Adrenal gland (tissue), 12 donors: Measurements from ENCODE around the gene SCGB1C1. TPM values are rescaled to one million over a fixed set of nuclear protein-coding genes. Genes with fewer than 3 reads are reported as not detected.

Source experiments
- DNase-seq, 7 donors: peaks; one replicate each; pipeline ENCODE4 v3.0.0-alpha.2; 2019 to 2020
- H3K27ac ChIP-seq, 5 donors: fragments of 200-600 bp; sonication (generic) in 4 of 5; 1 replicate in 3 of 5; 2 replicates in 2 of 5; pipeline versions ENCODE4 v1.5.1 to v1.8.0; 2016 to 2020; ENCODE audit warnings: mild to moderate bottlenecking in 1 of 5
- H3K27me3 ChIP-seq: fragments of 200-600 bp; 2 replicates; pipeline ENCODE4 v1.8.0; 2021
- H3K36me3 ChIP-seq, 2 donors: fragments of 200-600 bp; replicated peaks in 1 of 2; 1 replicate in 1 of 2; 2 replicates in 1 of 2; pipeline versions ENCODE4 v1.5.1 to v1.8.0; 2018 to 2022
- H3K4me1 ChIP-seq, 2 donors: fragments of 200-600 bp; replicated peaks in 1 of 2; 1 replicate in 1 of 2; 2 replicates in 1 of 2; pipeline versions ENCODE4 v1.5.1 to v1.8.0; 2018 to 2021
- H3K4me3 ChIP-seq, 4 donors: fragments of 200-600 bp; sonication (generic) in 3 of 4; one replicate each; pipeline ENCODE4 v1.5.1; 2016 to 2018
- H3K9me3 ChIP-seq, 3 donors: fragments of 200-600 bp; sonication (generic) in 1 of 3; replicated peaks in 1 of 3; 1 replicate in 2 of 3; 2 replicates in 1 of 3; pipeline versions ENCODE4 v1.5.1 to v1.8.0; 2016 to 2021
- POLR2A ChIP-seq, 2 donors: fragments of 450-650 bp; IDR thresholded peaks; one replicate each; pipeline ENCODE4 v1.6.1; 2017; ENCODE audit warnings: antibody characterized with exemption in 2 of 2, mild to moderate bottlenecking in 2 of 2, moderate library complexity in 1 of 2
- WGBS, 4 donors: extraction: QIAGEN DNeasy Blood & Tissue Kit in 2 of 4; methylation state at CpG; one replicate each; pipeline versions ENCODE4 v1.1.5 to v1.1.7; 2013 to 2017; 5-methylcytosine and 5-hydroxymethylcytosine counted together
- intact Hi-C, 2 donors: fragments of 100-400 bp; cut with DNase I; formaldehyde crosslinking; loops; one replicate each; pipeline versions ENCODE4 v1.14.1 to v1.15.0; 2022 to 2023
- polyA plus RNA-seq, 3 donors: library from polyadenylated mRNA; stranded (reverse); fragments of 200-250 nt in 2 of 3; fragments of 350-450 nt in 1 of 3; fragmentation: Illumina TruSeq in 1 of 3; extraction: RNeasy Lipid Tissue Mini Kit (QIAGEN cat#74804) in 1 of 3; gene quantifications; one replicate each; pipeline ENCODE4 v1.2.3, GENCODE V29; 2013 to 2014
- total RNA-seq, 9 donors: library from RNA; depleted of rRNA in 4 of 9; stranded (reverse); fragments of >200 nt in 4 of 9; fragments of 120-200 nt in 1 of 9; fragmentation: NEBNext Ultra II Directional in 1 of 9; extraction: Animal tissue kit (Norgen Biotek cat#: 25700) in 1 of 9; gene quantifications; one replicate each; pipeline versions ENCODE4 v1.1.0 to v1.2.4, GENCODE V29; 2013 to 2023
- TF ChIP-seq, protein P1 (sequence below), 6 experiments: fragments of 450-650 bp in 4 of 6; fragments of 200-600 bp in 2 of 6; sonication (generic) in 1 of 6; IDR thresholded peaks; 1 replicate in 5 of 6; 2 replicates in 1 of 6; pipeline versions ENCODE4 v1.5.1 to v1.8.0; 2016 to 2021; ENCODE audit warnings: antibody characterized with exemption in 6 of 6, mild to moderate bottlenecking in 2 of 6, moderate library complexity in 1 of 6
- donor health status: healthy with polysubstance abuse.
- donor health status: Bipolar disorder and iron deficiency.
- donor health status: DM: yes; HTN: yes; CAD: no.
- donor health status: DM: no; HTN: no; CAD: no.
- donor health status: DM: no; HTN: no; CAD: no.
- donor health status: DM: yes; HTN: yes; CAD: no.

Gene SCGB1C1
- total and polyA plus RNA-seq, 12 donors, result not detected

DNA sequence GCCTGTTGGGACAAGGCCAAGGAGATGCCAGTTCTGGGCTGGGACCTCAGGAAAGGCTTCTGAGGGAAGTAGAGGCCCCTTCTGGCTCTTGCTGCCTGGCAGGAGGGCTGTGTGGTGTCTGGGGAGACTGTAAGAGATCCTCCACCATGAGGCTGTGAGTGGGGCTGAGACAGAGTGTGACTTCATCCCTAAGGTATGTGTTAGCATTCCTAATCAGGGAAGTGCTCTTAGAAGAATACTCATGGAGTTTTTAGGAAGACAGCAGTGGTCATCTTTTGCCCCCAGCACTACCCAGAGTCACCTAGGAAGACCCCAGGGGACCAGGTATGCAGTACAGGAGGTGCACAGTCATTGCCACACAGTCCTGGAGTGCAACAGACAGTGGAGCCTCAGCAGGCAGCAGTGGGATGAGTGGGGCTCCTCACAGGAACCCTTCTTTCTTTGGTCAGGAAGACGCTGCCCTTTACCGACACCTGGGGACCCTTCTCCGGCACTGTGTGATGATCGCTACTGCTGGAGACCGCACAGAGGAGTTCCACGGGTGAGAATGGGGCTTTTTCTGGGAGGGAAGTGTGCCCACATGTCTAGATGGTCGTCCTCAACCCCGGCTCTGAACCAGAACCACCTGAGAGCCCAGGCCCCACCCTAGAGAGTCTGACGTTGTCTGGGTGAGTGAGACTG lies 17.4 kb downstream of the SCGB1C1 start:
- peak overlapping the region in 2 of 5 donors; percentile 8 to 99 for H3K27ac ChIP-seq

DNA sequence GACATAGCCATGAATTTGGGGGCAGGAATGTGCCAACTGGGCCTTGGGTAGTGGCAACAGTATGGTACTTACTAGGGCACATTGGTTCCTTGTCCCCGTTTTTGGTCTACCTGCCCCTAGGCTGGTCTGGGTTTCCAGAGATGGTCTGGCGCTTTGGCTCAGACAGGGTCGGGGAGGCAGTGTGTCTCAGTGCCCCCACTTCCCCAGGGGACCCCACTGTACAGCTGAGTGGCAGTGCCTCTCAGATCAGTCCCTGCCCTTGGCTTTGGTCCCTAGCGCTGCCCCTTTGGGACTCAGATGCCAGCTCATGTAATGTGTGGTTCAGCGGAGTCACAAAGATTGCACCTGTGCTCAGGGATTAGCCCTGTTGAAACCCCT lies 17.9 kb downstream of the SCGB1C1 start:
- peak in 2 of 7 donors; percentile 14 to 22 for DNase-seq
- 90 to 97% (median 92%) methylated on average over 3 to 5 of the region's 5 CpGs for WGBS, 4 donors
- H3K27me3 ChIP-seq, result no peaks in the 10 kb centered on the region
- H3K4me3 ChIP-seq, result no peak overlapping the region
- intact Hi-C loops, result no loop called here
- TF ChIP-seq, protein P1, sequence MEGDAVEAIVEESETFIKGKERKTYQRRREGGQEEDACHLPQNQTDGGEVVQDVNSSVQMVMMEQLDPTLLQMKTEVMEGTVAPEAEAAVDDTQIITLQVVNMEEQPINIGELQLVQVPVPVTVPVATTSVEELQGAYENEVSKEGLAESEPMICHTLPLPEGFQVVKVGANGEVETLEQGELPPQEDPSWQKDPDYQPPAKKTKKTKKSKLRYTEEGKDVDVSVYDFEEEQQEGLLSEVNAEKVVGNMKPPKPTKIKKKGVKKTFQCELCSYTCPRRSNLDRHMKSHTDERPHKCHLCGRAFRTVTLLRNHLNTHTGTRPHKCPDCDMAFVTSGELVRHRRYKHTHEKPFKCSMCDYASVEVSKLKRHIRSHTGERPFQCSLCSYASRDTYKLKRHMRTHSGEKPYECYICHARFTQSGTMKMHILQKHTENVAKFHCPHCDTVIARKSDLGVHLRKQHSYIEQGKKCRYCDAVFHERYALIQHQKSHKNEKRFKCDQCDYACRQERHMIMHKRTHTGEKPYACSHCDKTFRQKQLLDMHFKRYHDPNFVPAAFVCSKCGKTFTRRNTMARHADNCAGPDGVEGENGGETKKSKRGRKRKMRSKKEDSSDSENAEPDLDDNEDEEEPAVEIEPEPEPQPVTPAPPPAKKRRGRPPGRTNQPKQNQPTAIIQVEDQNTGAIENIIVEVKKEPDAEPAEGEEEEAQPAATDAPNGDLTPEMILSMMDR (IDR thresholded peaks at IDR 0.05), result no peak
- no peak for TF ChIP-seq POLR2A (IDR thresholded peaks at IDR 0.05)
- no peaks in the 10 kb centered on the region for H3K9me3 ChIP-seq
- peak overlapping the region in 2 of 5 donors; percentile 8 to 27 for H3K27ac ChIP-seq
- peaks cover 18 to 25% of the 10 kb centered on the region in 2 donors for H3K4me1 ChIP-seq
- H3K36me3 ChIP-seq, result peaks cover 0 to 60% of the 10 kb centered on the region in 2 donors

More for the DNA sequence above, 17.4 kb downstream of the SCGB1C1 start:
- Histone ChIP-seq H3K4me1 (peaks cover 19 to 30% of the 10 kb centered on the region in 2 donors), H3K36me3 (peaks cover 0 to 61% of the 10 kb centered on the region in 2 donors), H3K9me3 (no peaks in the 10 kb centered on the region), H3K4me3 (no peak overlapping the region), H3K27me3 (no peaks in the 10 kb centered on the region)
- TF ChIP-seq POLR2A (IDR thresholded peaks at IDR 0.05), result no peak
- TF ChIP-seq, protein P1 (IDR thresholded peaks at IDR 0.05), result no peak
- WGBS, 4 donors, result 82 to 90% (median 87%) methylated on average over 7 to 9 of the region's 9 CpGs
- intact Hi-C loops, result no loop called here
- peak in 3 of 7 donors; percentile 15 to 50 (median 17) for DNase-seq

DNA sequence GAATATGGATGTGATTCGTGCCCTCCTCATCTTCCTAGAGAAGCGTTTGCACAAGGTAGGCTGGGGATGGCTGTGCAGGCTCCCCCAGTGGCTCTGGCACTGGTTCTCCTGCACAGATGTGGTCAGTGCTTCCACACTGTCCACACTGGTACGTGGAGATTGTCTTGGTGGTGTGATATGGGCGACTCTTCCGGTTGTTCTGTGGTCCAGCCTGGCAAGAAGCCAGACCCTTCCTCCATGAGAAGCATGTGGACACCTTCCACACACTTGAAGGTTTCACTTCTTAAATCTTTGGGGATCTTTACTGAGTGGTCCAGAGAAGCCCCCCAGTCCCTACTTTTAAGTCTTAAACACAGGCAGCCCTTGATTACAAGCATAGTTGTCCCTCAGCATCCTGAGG lies 18.4 kb downstream of the SCGB1C1 start:
- intact Hi-C loops, result no loop called here
- peak in 3 of 7 donors; percentile 14 to 55 (median 28) for DNase-seq
- Histone ChIP-seq H3K4me3 (no peak overlapping the region), H3K27ac (no peak overlapping the region), H3K36me3 (peaks cover 0 to 60% of the 10 kb centered on the region in 2 donors), H3K9me3 (no peaks in the 10 kb centered on the region), H3K4me1 (peaks cover 13 to 20% of the 10 kb centered on the region in 2 donors), H3K27me3 (no peaks in the 10 kb centered on the region)
- no peak for TF ChIP-seq POLR2A (IDR thresholded peaks at IDR 0.05)
- TF ChIP-seq, protein P1 (IDR thresholded peaks at IDR 0.05), result no peak
- WGBS, 4 donors, result 64 to 79% (median 71%) methylated on average over 5 of the region's 5 CpGs

DNA sequence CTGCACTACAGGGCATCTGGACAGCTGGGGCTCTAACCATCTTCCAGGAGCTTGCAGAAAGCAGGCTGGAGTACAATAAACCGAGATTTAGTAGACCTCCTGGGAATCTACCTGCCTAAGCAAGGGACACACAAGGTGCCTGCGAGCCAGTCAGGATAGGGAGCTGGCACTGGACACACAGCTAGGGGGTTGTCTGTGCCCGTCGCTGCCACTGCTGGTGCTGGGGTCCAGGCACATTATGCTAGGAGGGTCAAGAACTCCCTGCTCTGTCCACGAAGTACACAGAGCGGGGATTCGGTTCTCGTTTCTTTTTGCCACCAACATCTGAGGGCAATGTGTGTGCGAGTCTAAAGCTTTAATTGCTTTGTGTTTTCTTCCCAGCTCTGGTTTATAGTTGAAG lies 18.9 kb downstream of the SCGB1C1 start:
- no peaks in the 10 kb centered on the region for H3K9me3 ChIP-seq
- H3K4me1 ChIP-seq, result peaks cover 12 to 18% of the 10 kb centered on the region in 2 donors
- no peak overlapping the region for H3K4me3 ChIP-seq
- H3K27me3 ChIP-seq, result no peaks in the 10 kb centered on the region
- H3K27ac ChIP-seq, result no peak overlapping the region
- H3K36me3 ChIP-seq, result peaks cover 0 to 60% of the 10 kb centered on the region in 2 donors
- TF ChIP-seq, protein P1 (IDR thresholded peaks at IDR 0.05), result no peak
- TF ChIP-seq POLR2A (IDR thresholded peaks at IDR 0.05), result no peak
- 78 to 93% (median 85%) methylated on average over 9 of the region's 9 CpGs for WGBS, 4 donors
- DNase-seq, result peak in 2 of 7 donors; percentile 18 to 40
- intact Hi-C loops, result no loop called here
